ENCODE data around the gene SLC16A2. TPM values are rescaled to one million over a fixed set of nuclear protein-coding genes. Genes with fewer than 3 reads are reported as not detected.
"Not testable (repeated sequence)": the region's sequence is repeated elsewhere in the genome, so short reads cannot be mapped to it uniquely, and the experiment has no call there.

SLC16A2 gene
- total and polyA plus RNA-seq, 11 donors = 2.2 to 12.1 (median 7.2) TPM

GRCh38 chrX:74511704-74512103 is 90.4 kb downstream of the SLC16A2 start:
- Histone ChIP-seq H3K4me1 (peaks cover 0 to 4% (median 0%) of the 10 kb centered on the region in 12 donors), H3K4me3 (no peak overlapping the region), H3K27me3 (no peaks in the 10 kb centered on the region), H3K36me3 (no peaks in the 10 kb centered on the region), H3K9me3 (peaks cover 0 to 5% (median 0%) of the 10 kb centered on the region in 12 donors), H3K27ac (no peak overlapping the region)
- 71 to 86% (median 81%) methylated on average over 3 of the region's 3 CpGs for WGBS, 4 donors
- intact Hi-C loops (cut with DNase I) = no loop called here
- DNase-seq (no peak), ATAC-seq (no peak)
- TF ChIP-seq POLR2A (IDR thresholded peaks at IDR 0.05) = no peak
- TF ChIP-seq, protein P1, sequence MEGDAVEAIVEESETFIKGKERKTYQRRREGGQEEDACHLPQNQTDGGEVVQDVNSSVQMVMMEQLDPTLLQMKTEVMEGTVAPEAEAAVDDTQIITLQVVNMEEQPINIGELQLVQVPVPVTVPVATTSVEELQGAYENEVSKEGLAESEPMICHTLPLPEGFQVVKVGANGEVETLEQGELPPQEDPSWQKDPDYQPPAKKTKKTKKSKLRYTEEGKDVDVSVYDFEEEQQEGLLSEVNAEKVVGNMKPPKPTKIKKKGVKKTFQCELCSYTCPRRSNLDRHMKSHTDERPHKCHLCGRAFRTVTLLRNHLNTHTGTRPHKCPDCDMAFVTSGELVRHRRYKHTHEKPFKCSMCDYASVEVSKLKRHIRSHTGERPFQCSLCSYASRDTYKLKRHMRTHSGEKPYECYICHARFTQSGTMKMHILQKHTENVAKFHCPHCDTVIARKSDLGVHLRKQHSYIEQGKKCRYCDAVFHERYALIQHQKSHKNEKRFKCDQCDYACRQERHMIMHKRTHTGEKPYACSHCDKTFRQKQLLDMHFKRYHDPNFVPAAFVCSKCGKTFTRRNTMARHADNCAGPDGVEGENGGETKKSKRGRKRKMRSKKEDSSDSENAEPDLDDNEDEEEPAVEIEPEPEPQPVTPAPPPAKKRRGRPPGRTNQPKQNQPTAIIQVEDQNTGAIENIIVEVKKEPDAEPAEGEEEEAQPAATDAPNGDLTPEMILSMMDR (IDR thresholded peaks at IDR 0.05) = no peak

DNA sequence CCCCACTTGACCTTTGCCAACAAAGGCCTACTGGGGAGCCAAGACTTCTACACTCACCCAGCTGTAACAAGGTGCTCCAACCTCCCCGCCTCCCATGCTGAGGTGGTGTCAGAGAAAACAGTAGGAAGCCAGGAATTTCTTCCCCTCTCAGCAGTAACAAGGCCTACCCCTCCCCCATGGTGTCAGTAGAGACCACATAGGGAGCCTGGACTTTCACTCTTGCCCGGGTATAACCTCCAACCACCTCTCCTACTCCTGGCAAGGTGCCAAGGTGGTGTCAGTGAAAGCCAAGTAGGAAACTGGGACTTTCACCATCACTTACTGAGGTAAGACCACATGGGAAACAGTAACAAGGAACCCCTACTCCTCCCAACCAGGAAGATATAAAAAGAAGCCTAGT is 93.1 kb downstream of the SLC16A2 start:
- no peak for ATAC-seq
- intact Hi-C loops (cut with DNase I) = no loop called here

GRCh38 chrX:74515356-74515755 is 94.1 kb downstream of the SLC16A2 start:
- Histone ChIP-seq H3K9me3 (peaks cover 0 to 5% (median 0%) of the 10 kb centered on the region in 12 donors), H3K4me1 (peaks cover 0 to 4% (median 0%) of the 10 kb centered on the region in 12 donors), H3K4me3 (no peak overlapping the region), H3K27me3 (no peaks in the 10 kb centered on the region), H3K36me3 (no peaks in the 10 kb centered on the region), H3K27ac (no peak overlapping the region)
- DNase-seq = no peak
- 51 to 83% (median 69%) methylated on average over 2 of the region's 2 CpGs for whole genome bisulfite sequencing, 4 donors
- TF ChIP-seq POLR2A (IDR thresholded peaks at IDR 0.05) = no peak
- TF ChIP-seq, protein P1 (IDR thresholded peaks at IDR 0.05) = no peak
- no peak for ATAC-seq
- intact Hi-C loops (cut with DNase I) = no loop called here

More for the DNA sequence above, 93.1 kb downstream of the SLC16A2 start:
- H3K27me3 ChIP-seq = no peaks in the 10 kb centered on the region
- H3K4me3 ChIP-seq = no peak overlapping the region
- H3K9me3 ChIP-seq = peaks cover 0 to 5% (median 0%) of the 10 kb centered on the region in 12 donors
- peaks cover 0 to 4% (median 0%) of the 10 kb centered on the region in 12 donors for H3K4me1 ChIP-seq
- no peak for DNase-seq
- TF ChIP-seq POLR2A (IDR thresholded peaks at IDR 0.05) = no peak
- TF ChIP-seq, protein P1 (IDR thresholded peaks at IDR 0.05) = no peak
- WGBS, 4 donors = 37 to 69% (median 49%) methylated on average over 2 of the region's 2 CpGs
- no peaks in the 10 kb centered on the region for H3K36me3 ChIP-seq
- H3K27ac ChIP-seq = no peak overlapping the region

GRCh38 chrX:74516013-74516412 is 94.7 kb downstream of the SLC16A2 start:
- ATAC-seq; H3K27me3 ChIP-seq; H3K27ac ChIP-seq; DNase-seq; H3K4me3 ChIP-seq; H3K36me3 ChIP-seq; H3K9me3 ChIP-seq; H3K4me1 ChIP-seq; intact Hi-C loops (cut with DNase I): not testable (repeated sequence)
- WGBS, 4 donors = 38 to 96% (median 77%) methylated on average over 1 of the region's 1 CpG

- peaks cover 0 to 5% (median 0%) of the 10 kb centered on the region in 12 donors for H3K9me3 ChIP-seq
- WGBS, 4 donors = 72 to 84% (median 75%) methylated on average over 2 of the region's 2 CpGs
- peak in 1 of 4 donors; percentile 37 for ATAC-seq
- H3K4me3 ChIP-seq = no peak overlapping the region
- H3K4me1 ChIP-seq = no peaks in the 10 kb centered on the region
- no peaks in the 10 kb centered on the region for H3K27me3 ChIP-seq
- H3K27ac ChIP-seq = peak overlapping the region in 1 of 12 donors; percentile 8
- no peaks in the 10 kb centered on the region for H3K36me3 ChIP-seq
- intact Hi-C loops (cut with DNase I) = loop anchor here in 1 of 10 donors (10.0 kb wide), 1 partner anchor 65 kb away; no protein-coding TSS in a partner anchor
- TF ChIP-seq, protein P1 (IDR thresholded peaks at IDR 0.05) = no peak
- no peak for TF ChIP-seq POLR2A (IDR thresholded peaks at IDR 0.05)
- peak in 2 of 5 donors; percentile 48 to 50 for DNase-seq
Measured at GRCh38 chrX:74519870-74520269, 98.6 kb downstream of the SLC16A2 start.
